ENCODE data around the gene KCNIP1. TPM values are rescaled to one million over a fixed set of nuclear protein-coding genes. Genes with fewer than 3 reads are reported as not detected.

The KCNIP1 gene
- polyA plus RNA-seq, 2 of the 4 experiments (the other 2 are of a cell fraction), result not detected

DNA sequence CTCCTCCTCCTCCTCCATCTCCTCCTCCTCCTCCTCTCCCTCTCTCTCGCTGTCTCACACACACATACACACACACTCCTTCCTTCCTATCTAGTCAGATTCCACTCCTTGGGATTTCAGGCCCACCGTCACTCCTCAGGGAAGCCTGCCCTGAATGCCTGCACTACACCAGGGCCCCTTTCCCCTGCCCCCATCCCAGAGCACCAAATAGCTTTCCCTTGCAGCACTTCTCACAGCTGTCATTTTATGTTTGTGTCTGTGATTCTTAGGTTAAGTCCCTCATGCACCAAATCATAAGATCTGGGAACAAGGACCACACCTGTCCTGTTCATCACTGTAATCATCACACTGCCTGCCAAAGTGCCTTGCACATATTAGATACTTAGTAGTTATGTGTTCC, 193.2 kb downstream of the KCNIP1 start:
- POLR2A ChIA-PET, result no interaction called here
- 2% methylated on average over 2 of the region's 2 CpGs for WGBS (ENCODE audit: missing lambda C conversion rate)
- CTCF ChIA-PET, result interaction anchor here (0.9 to 1.6 kb wide), 2 partner anchors 16 to 58 kb away, joined by 3 read pairs; no protein-coding TSS in a partner anchor
- no peak overlapping the region for H3K4me2 ChIP-seq
- H3K4me3 ChIP-seq, result no peak overlapping the region
- no peak overlapping the region for H3K27ac ChIP-seq
- ATAC-seq (no peak), FAIRE-seq (no peak), DNase-seq (ENCODE audit: low read depth in 1 of 2, low spot score in 1 of 2) (no peak)
- H3K9me3 ChIP-seq, result no peaks in the 10 kb centered on the region
- TF ChIP-seq CEBPB (IDR thresholded peaks at IDR 0.05) (no peak), CHD2 (IDR thresholded peaks at IDR 0.05; ENCODE audit: low read length, partially characterized antibody) (no peak), HOXB13 (CRISPR knock-in tag; IDR thresholded peaks at IDR 0.05; ENCODE audit: low read depth) (no peak), NPAS2 (CRISPR knock-in tag; IDR thresholded peaks at IDR 0.05; ENCODE audit: borderline replicate concordance) (no peak), TP53 (CRISPR knock-in tag; IDR thresholded peaks at IDR 0.05) (no peak), EHF (CRISPR knock-in tag; IDR thresholded peaks at IDR 0.05) (no peak), SMC3 (IDR thresholded peaks at IDR 0.05) (no peak), RCOR1 (IDR thresholded peaks at IDR 0.05; ENCODE audit: low read depth, low read length) (no peak), SREBF2 (IDR thresholded peaks at IDR 0.05) (no peak), GATA3 (IDR thresholded peaks at IDR 0.05; ENCODE audit: borderline replicate concordance) (no peak)
- TF ChIP-seq, protein P1, sequence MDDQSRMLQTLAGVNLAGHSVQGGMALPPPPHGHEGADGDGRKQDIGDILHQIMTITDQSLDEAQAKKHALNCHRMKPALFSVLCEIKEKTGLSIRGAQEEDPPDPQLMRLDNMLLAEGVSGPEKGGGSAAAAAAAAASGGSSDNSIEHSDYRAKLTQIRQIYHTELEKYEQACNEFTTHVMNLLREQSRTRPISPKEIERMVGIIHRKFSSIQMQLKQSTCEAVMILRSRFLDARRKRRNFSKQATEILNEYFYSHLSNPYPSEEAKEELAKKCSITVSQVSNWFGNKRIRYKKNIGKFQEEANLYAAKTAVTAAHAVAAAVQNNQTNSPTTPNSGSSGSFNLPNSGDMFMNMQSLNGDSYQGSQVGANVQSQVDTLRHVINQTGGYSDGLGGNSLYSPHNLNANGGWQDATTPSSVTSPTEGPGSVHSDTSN (IDR thresholded peaks at IDR 0.05), result no peak
- TF ChIP-seq, protein P2, sequence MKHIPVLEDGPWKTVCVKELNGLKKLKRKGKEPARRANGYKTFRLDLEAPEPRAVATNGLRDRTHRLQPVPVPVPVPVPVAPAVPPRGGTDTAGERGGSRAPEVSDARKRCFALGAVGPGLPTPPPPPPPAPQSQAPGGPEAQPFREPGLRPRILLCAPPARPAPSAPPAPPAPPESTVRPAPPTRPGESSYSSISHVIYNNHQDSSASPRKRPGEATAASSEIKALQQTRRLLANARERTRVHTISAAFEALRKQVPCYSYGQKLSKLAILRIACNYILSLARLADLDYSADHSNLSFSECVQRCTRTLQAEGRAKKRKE (CRISPR knock-in tag; IDR thresholded peaks at IDR 0.05; ENCODE audit: low read depth), result no peak
- TF ChIP-seq, protein P3, sequence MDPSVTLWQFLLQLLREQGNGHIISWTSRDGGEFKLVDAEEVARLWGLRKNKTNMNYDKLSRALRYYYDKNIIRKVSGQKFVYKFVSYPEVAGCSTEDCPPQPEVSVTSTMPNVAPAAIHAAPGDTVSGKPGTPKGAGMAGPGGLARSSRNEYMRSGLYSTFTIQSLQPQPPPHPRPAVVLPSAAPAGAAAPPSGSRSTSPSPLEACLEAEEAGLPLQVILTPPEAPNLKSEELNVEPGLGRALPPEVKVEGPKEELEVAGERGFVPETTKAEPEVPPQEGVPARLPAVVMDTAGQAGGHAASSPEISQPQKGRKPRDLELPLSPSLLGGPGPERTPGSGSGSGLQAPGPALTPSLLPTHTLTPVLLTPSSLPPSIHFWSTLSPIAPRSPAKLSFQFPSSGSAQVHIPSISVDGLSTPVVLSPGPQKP (IDR thresholded peaks at IDR 0.05; ENCODE audit: low read depth, low read length), result no peak
- H3K4me1 ChIP-seq, result no peaks in the 10 kb centered on the region

DNA sequence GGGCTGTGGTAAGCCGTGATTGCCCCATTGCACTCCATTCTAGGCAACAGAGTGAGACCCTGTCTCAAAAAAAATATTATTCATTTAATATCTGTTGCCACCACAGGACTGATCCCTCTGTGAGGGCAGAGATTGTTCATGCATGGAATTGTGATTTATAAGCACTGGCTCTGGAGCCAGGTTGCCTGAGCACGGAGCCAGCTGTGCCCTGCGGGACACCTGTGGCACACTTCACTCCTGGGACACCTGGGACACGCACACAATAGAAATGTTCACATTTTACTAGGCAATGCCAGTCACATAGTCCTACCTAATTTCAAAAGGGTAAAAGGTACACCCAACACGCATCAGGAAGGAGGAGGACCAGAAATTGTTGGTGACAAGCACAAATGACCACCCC, 196.7 kb downstream of the KCNIP1 start:
- ATAC-seq (no peak), FAIRE-seq (no peak), DNase-seq (ENCODE audit: low read depth in 1 of 2, low spot score in 1 of 2) (no peak)
- WGBS (ENCODE audit: missing lambda C conversion rate), result 3% methylated on average over 5 of the region's 5 CpGs
- no peak overlapping the region for H3K4me2 ChIP-seq
- no peak overlapping the region for H3K27ac ChIP-seq
- CTCF ChIA-PET, result interaction anchor here (1.7 kb wide), 1 partner anchor 62 kb away, joined by 3 read pairs; no protein-coding TSS in a partner anchor
- H3K4me3 ChIP-seq, result no peak overlapping the region
- TF ChIP-seq KDM1A (IDR thresholded peaks at IDR 0.05; ENCODE audit: low read depth) (no peak), ZFP36 (IDR thresholded peaks at IDR 0.05; ENCODE audit: borderline replicate concordance, partially characterized antibody) (no peak), ZNF302 (CRISPR knock-in tag; IDR thresholded peaks at IDR 0.05) (no peak), SMC3 (IDR thresholded peaks at IDR 0.05) (no peak), EP300 (IDR thresholded peaks at IDR 0.05) (no peak)
- TF ChIP-seq, protein P4, sequence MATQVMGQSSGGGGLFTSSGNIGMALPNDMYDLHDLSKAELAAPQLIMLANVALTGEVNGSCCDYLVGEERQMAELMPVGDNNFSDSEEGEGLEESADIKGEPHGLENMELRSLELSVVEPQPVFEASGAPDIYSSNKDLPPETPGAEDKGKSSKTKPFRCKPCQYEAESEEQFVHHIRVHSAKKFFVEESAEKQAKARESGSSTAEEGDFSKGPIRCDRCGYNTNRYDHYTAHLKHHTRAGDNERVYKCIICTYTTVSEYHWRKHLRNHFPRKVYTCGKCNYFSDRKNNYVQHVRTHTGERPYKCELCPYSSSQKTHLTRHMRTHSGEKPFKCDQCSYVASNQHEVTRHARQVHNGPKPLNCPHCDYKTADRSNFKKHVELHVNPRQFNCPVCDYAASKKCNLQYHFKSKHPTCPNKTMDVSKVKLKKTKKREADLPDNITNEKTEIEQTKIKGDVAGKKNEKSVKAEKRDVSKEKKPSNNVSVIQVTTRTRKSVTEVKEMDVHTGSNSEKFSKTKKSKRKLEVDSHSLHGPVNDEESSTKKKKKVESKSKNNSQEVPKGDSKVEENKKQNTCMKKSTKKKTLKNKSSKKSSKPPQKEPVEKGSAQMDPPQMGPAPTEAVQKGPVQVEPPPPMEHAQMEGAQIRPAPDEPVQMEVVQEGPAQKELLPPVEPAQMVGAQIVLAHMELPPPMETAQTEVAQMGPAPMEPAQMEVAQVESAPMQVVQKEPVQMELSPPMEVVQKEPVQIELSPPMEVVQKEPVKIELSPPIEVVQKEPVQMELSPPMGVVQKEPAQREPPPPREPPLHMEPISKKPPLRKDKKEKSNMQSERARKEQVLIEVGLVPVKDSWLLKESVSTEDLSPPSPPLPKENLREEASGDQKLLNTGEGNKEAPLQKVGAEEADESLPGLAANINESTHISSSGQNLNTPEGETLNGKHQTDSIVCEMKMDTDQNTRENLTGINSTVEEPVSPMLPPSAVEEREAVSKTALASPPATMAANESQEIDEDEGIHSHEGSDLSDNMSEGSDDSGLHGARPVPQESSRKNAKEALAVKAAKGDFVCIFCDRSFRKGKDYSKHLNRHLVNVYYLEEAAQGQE (IDR thresholded peaks at IDR 0.05), result no peak
- TF ChIP-seq, protein P2 (CRISPR knock-in tag; IDR thresholded peaks at IDR 0.05; ENCODE audit: low read depth), result no peak
- POLR2A ChIA-PET, result no interaction called here
- no peaks in the 10 kb centered on the region for H3K4me1 ChIP-seq
- H3K9me3 ChIP-seq, result no peaks in the 10 kb centered on the region
